Right lobe of liver (tissue), 6 donors: ENCODE results near the gene TRAK1. TPM values are rescaled to one million over a fixed set of nuclear protein-coding genes. Genes with fewer than 3 reads are reported as not detected.

Experiments
- ATAC-seq, 4 donors: fragments of 200-7000 bp; cut with Tn5 transposase; one replicate each; pipeline ENCODE4 v1.9.1; 2020; ENCODE audit warnings: mild to moderate bottlenecking in 4 of 4, moderate library complexity in 4 of 4
- DNase-seq, 3 donors: peaks; one replicate each; pipeline ENCODE4 v3.0.0-alpha.2; 2020
- H3K27ac ChIP-seq, 3 donors: fragments of 200-600 bp; one replicate each; pipeline ENCODE4 v1.8.0; 2022
- H3K27me3 ChIP-seq, 2 donors: fragments of 200-600 bp; one replicate each; pipeline ENCODE4 v1.8.0; 2022
- H3K36me3 ChIP-seq, 4 donors: fragments of 200-600 bp; sonication (generic) in 1 of 4; one replicate each; pipeline versions ENCODE4 v1.5.1 to v1.8.0; 2017 to 2022; ENCODE audit warnings: control low read depth in 1 of 4
- H3K4me1 ChIP-seq, 4 donors: fragments of 200-600 bp; sonication (generic) in 1 of 4; one replicate each; pipeline versions ENCODE4 v1.5.1 to v1.8.0; 2017 to 2022; ENCODE audit warnings: control low read depth in 1 of 4
- H3K4me3 ChIP-seq, 3 donors: fragments of 200-600 bp; one replicate each; pipeline ENCODE4 v1.8.0; 2022
- H3K9me3 ChIP-seq, 4 donors: fragments of 200-600 bp; sonication (generic) in 1 of 4; one replicate each; pipeline versions ENCODE4 v1.5.1 to v1.8.0; 2017 to 2022; ENCODE audit warnings: control low read depth in 1 of 4
- POLR2A ChIP-seq: fragments of 450-650 bp; IDR thresholded peaks from one replicate; pipeline ENCODE4 v1.6.1; 2017; ENCODE audit warnings: antibody characterized with exemption, mild to moderate bottlenecking
- WGBS: methylation state at CpG from one replicate; pipeline ENCODE4 v1.1.6; 2018; ENCODE audit warnings: low coverage, low lambda C conversion rate; ENCODE audit not compliant: insufficient coverage; ENCODE audit errors: missing lambda C conversion rate; 5-methylcytosine and 5-hydroxymethylcytosine counted together
- intact Hi-C, 2 donors: fragments of 100-400 bp; cut with DNase I; formaldehyde crosslinking; loops; one replicate each; pipeline versions ENCODE4 v1.11.2 to v1.14.1; 2022
- total RNA-seq, 6 experiments: library from RNA; depleted of rRNA in 2 of 6; stranded (reverse); fragments of >200 nt in 2 of 6; fragmentation: NEBNext Ultra II Directional in 3 of 6; extraction: Animal tissue kit (Norgen Biotek cat#: 25700) in 3 of 6; gene quantifications; one replicate each; pipeline versions ENCODE4 v1.1.0 to v1.2.4, GENCODE V29; 2016 to 2023
- TF ChIP-seq, protein P1 (sequence below), 4 donors: fragments of 200-600 bp in 3 of 4; fragments of 450-650 bp in 1 of 4; IDR thresholded peaks; one replicate each; pipeline versions ENCODE4 v1.5.1 to v1.8.0; 2016 to 2022; ENCODE audit warnings: antibody characterized with exemption in 4 of 4, mild to moderate bottlenecking in 2 of 4
- donor health status: DM: no; HTN: yes; CAD: no.
- donor health status: DM: no; HTN: no; CAD: no.
- donor health status: DM: no; HTN: no; CAD: no.
- donor health status: DM: no; HTN: yes; CAD: no.
- donor health status: DM: no; HTN: yes; CAD: no.

Gene TRAK1
- total RNA-seq, 6 experiments from 2014 or later = 9.5 to 16.4 (median 12.2) TPM

DNA sequence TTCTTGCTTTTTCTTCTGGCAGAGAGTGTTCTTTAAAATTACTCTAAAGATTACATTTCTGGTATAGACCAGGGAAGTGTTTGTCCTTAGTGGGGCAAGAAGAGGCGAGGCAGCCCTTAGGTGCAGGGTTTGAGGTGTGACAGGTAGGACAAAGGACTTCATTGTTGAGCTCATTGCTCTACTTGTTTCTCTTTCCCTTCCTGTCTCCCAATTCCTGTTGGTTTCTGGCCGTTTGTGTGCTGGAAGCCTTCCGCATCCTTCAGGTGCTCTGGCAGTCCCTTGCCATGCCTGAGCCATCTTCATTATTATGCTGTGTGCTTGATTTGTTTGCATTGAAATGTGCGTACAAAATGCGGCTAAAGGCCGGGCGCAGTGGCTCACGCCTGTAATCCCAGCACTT lies 89.7 kb downstream of the TRAK1 start:
- intact Hi-C loops = no loop called here
- peaks cover 0 to 16% (median 6%) of the 10 kb centered on the region in 4 donors for H3K4me1 ChIP-seq
- DNase-seq = no peak

DNA sequence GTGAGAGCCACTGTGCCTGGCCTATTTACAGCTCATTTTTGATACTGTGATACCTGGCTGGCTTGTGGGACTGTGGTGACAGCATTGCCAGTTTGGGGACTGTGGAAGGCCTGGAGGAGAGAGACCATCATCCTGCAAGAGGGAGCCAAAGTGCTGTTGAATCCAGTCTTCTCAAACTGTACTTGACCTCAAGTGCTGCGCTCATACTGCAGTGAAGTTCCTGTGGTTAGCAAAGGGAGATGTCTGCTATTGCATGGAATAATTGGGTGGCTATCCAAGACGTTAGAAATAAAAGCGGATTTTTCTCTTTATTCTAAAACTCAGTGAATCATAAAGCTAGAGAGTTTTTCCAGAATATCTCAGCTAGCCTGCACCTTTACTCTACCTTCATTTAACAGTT lies 91.4 kb downstream of the TRAK1 start:
- Histone ChIP-seq H3K4me3 (no peak overlapping the region), H3K27ac (no peak overlapping the region), H3K27me3 (no peaks in the 10 kb centered on the region), H3K4me1 (peaks cover 0 to 16% (median 6%) of the 10 kb centered on the region in 4 donors), H3K9me3 (no peaks in the 10 kb centered on the region), H3K36me3 (peaks cover 0 to 4% (median 1%) of the 10 kb centered on the region in 4 donors)
- TF ChIP-seq, protein P1, sequence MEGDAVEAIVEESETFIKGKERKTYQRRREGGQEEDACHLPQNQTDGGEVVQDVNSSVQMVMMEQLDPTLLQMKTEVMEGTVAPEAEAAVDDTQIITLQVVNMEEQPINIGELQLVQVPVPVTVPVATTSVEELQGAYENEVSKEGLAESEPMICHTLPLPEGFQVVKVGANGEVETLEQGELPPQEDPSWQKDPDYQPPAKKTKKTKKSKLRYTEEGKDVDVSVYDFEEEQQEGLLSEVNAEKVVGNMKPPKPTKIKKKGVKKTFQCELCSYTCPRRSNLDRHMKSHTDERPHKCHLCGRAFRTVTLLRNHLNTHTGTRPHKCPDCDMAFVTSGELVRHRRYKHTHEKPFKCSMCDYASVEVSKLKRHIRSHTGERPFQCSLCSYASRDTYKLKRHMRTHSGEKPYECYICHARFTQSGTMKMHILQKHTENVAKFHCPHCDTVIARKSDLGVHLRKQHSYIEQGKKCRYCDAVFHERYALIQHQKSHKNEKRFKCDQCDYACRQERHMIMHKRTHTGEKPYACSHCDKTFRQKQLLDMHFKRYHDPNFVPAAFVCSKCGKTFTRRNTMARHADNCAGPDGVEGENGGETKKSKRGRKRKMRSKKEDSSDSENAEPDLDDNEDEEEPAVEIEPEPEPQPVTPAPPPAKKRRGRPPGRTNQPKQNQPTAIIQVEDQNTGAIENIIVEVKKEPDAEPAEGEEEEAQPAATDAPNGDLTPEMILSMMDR (IDR thresholded peaks at IDR 0.05) = no peak
- TF ChIP-seq POLR2A = no peak
- ATAC-seq (no peak), DNase-seq (no peak)
- 94% methylated on average over 3 of the region's 3 CpGs for WGBS
- intact Hi-C loops = no loop called here

More for the DNA sequence above, 89.7 kb downstream of the TRAK1 start:
- TF ChIP-seq, protein P1 (IDR thresholded peaks at IDR 0.05) = no peak
- TF ChIP-seq POLR2A = no peak
- H3K27me3 ChIP-seq = no peaks in the 10 kb centered on the region
- no peak overlapping the region for H3K4me3 ChIP-seq
- ATAC-seq = no peak
- H3K9me3 ChIP-seq = no peaks in the 10 kb centered on the region
- H3K36me3 ChIP-seq = peaks cover 0 to 4% (median 1%) of the 10 kb centered on the region in 4 donors
- WGBS = 97% methylated on average over 3 of the region's 8 CpGs
- H3K27ac ChIP-seq = no peak overlapping the region

DNA sequence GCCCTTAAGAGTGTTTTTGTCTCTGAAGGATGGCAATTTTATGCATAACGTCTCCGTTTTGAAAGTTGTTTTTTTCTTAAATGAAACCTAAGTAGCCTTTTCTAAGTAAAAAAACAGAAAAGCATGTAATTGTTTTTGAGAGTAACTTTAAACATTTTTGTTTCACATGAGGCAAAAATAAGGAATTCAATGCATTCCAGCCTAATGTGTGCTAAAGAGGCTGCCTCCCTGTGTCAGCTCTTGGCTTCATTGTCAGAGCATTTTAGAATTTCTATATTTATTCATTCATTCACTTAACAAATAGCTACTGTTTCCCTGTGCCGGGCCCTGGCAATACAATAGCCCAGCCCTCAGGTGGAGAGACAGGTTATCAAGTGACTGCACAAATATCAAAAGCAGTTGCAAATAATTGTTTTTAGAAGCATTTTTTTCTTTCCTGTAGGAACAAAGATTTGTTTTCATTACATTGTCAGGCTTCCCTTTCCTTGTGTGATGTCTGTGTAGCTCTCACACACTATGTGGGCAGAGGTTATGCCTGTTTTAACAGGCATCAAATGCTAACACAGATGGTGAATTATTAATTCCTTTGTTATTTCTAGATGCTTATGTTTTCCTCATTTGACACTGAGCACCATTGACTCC lies 93.0 kb downstream of the TRAK1 start:
- Histone ChIP-seq H3K4me3 (no peak overlapping the region), H3K27me3 (no peaks in the 10 kb centered on the region), H3K9me3 (no peaks in the 10 kb centered on the region), H3K27ac (no peak overlapping the region), H3K4me1 (peaks cover 0 to 18% (median 7%) of the 10 kb centered on the region in 4 donors), H3K36me3 (peaks cover 0 to 4% (median 1%) of the 10 kb centered on the region in 4 donors)
- TF ChIP-seq POLR2A = no peak
- TF ChIP-seq, protein P1 (IDR thresholded peaks at IDR 0.05) = no peak
- DNase-seq = no peak
- intact Hi-C loops = no loop called here
- ATAC-seq = no peak
- WGBS = 70% methylated on average over 3 of the region's 3 CpGs

DNA sequence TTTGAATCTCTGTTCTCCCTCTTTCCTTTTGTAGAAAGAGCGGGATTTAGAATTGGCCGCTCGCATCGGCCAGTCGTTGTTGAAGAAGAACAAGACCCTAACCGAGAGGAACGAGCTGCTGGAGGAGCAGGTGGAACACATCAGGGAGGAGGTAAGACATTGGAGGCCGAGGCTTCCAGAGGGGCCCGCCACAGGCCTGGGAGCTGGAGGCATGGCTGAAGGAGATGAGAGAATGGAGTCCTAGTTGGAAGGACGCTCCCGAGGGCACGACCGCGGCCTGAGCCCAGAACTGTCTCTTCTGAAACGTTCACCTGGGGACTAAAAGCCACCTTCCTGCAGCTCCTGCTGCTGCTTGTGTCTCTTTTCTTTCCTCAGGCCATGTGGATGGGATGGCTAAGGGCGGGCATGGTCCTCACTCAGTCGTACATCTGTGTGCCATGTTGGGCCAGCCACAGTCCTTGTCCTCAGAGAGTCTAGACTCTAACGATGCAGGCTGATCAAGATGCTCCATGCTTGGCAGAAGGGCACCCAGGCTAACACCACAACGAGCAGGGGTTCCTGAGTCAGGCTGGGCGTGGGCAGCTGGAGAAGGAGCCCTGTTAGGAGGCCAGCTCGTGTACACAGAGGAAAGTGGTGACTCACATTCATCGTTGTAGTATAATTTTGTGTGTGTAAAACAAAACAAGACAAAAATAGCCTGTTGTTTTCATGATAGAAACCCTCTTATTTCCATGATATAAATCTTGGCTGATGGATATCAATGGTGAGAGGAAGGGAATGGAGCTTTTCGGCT lies 93.7 kb downstream of the TRAK1 start:
- Histone ChIP-seq H3K27me3 (no peaks in the 10 kb centered on the region), H3K36me3 (peaks cover 0 to 4% (median 1%) of the 10 kb centered on the region in 4 donors), H3K4me1 (peaks cover 0 to 11% (median 4%) of the 10 kb centered on the region in 4 donors), H3K27ac (no peak overlapping the region), H3K9me3 (no peaks in the 10 kb centered on the region), H3K4me3 (no peak overlapping the region)
- intact Hi-C loops = no loop called here
- 76% methylated on average over 8 of the region's 23 CpGs for WGBS
- no peak for DNase-seq
- TF ChIP-seq, protein P1 (IDR thresholded peaks at IDR 0.05) = no peak
- TF ChIP-seq POLR2A = no peak
- ATAC-seq = no peak
